ENCODE measurements around the gene STARD3NL. TPM values are rescaled to one million over a fixed set of nuclear protein-coding genes. Genes with fewer than 3 reads are reported as not detected.
"Not testable (repeated sequence)": the region's sequence is repeated elsewhere in the genome, so short reads cannot be mapped to it uniquely, and the experiment has no call there.

The STARD3NL gene
- total and polyA plus RNA-seq, 2 experiments from 2014 or later, result 65.1 to 84.8 TPM

DNA sequence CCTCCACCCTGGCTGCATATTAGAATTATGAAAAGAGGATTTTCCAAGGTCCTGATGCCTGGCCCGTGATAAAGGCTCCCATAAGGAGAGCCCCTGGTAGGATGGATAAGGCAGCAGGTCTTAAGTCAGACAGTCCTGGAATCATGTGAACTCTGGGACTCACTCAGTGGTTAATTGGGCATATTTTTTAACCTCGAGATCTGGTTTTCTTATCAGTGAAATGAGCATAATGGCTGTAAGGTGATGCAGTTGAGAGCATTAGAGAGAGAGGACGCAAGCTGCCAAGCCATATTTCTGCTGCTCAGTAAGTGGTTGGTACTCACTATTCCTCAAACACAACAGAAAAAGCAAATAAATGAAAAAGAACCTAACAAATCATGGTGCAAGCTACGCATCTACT, 57.6 kb downstream of the STARD3NL start:
- Histone ChIP-seq H3K4me1 (ENCODE audit: insufficient read depth) (no peaks in the 10 kb centered on the region), H3K79me2 (no peaks in the 10 kb centered on the region), H2AFZ (no peak overlapping the region), H3K4me2 (no peak overlapping the region), H3K27ac (no peak overlapping the region), H3K9me2 (replicated peaks; ENCODE audit: insufficient read depth) (no peaks in the 10 kb centered on the region), H3K27me3 (no peaks in the 10 kb centered on the region), H3K4me3 (no peak overlapping the region), H3K36me3 (replicated peaks; ENCODE audit: insufficient read depth, low read depth) (no peaks in the 10 kb centered on the region), H3K9me3 (ENCODE audit: low read depth) (no peaks in the 10 kb centered on the region), H4K20me1 (ENCODE audit: insufficient read depth, poor library complexity, severe bottlenecking) (no peaks in the 10 kb centered on the region)
- no peak for TF ChIP-seq EZH2phosphoT487 (IDR thresholded peaks at IDR 0.05; ENCODE audit: low read depth, severe bottlenecking, unreplicated experiment)
- no peak for DNase-seq (ENCODE audit: low spot score)
- 71% methylated on average over 4 of the region's 4 CpGs for WGBS (ENCODE audit: low lambda C conversion rate, missing lambda C conversion rate)

DNA sequence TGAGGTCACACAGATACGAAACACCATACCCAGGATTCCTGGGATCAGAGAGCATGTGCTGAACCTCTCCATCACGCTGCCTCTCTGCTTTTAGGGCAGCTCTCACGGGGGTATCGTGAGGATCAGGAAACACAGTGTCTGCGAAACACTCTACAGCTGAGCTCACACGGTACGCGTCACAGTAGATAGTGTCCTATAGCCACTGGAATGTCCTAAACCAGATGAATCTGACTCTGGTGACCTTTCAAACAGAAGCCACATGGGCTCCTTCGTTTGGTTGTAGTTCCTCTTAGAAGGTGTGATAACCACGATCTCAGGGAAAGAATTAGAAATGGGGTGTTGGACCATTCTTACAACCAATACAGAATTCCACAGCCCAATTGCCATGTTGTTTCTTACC, 61.1 kb downstream of the STARD3NL start:
- not testable (repeated sequence) for H3K4me1 ChIP-seq (ENCODE audit: insufficient read depth); H3K9me2 ChIP-seq (replicated peaks; ENCODE audit: insufficient read depth); H3K9me3 ChIP-seq (ENCODE audit: low read depth); DNase-seq (ENCODE audit: low spot score); H4K20me1 ChIP-seq (ENCODE audit: insufficient read depth, poor library complexity, severe bottlenecking); H3K4me3 ChIP-seq; H3K79me2 ChIP-seq; H3K36me3 ChIP-seq (replicated peaks; ENCODE audit: insufficient read depth, low read depth); H3K27me3 ChIP-seq; H3K27ac ChIP-seq; H3K4me2 ChIP-seq; H2AFZ ChIP-seq
- 92% methylated on average over 10 of the region's 10 CpGs for WGBS (ENCODE audit: low lambda C conversion rate, missing lambda C conversion rate)

DNA sequence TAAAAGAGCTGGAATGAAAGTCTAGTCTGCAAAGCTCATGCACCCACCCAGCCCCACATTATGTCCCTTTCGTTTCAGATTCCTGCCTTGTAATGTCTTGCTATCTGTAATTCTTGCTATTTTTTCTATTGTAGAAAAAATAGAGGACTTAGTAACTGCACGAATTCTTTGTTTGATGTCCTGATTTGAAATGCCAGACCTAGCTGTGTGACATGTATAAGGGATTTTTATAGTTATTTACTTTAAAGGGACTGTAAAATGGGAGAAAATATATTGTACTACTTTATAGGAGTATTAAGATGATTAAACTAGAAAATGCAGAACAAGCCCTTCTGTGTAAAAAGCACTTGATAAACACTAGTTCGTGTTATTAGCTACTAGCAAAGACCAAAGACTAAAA, 63.0 kb downstream of the STARD3NL start:
- Histone ChIP-seq H3K4me3 (no peak overlapping the region), H3K4me2 (no peak overlapping the region), H3K9me3 (ENCODE audit: low read depth) (no peaks in the 10 kb centered on the region), H3K27ac (no peak overlapping the region), H3K9me2 (replicated peaks; ENCODE audit: insufficient read depth) (no peaks in the 10 kb centered on the region), H3K79me2 (no peaks in the 10 kb centered on the region), H2AFZ (no peak overlapping the region), H3K4me1 (ENCODE audit: insufficient read depth) (no peaks in the 10 kb centered on the region), H3K27me3 (no peaks in the 10 kb centered on the region), H3K36me3 (replicated peaks; ENCODE audit: insufficient read depth, low read depth) (no peaks in the 10 kb centered on the region), H4K20me1 (ENCODE audit: insufficient read depth, poor library complexity, severe bottlenecking) (no peaks in the 10 kb centered on the region)
- 62% methylated on average over 3 of the region's 3 CpGs for WGBS (ENCODE audit: low lambda C conversion rate, missing lambda C conversion rate)
- TF ChIP-seq, protein P1, sequence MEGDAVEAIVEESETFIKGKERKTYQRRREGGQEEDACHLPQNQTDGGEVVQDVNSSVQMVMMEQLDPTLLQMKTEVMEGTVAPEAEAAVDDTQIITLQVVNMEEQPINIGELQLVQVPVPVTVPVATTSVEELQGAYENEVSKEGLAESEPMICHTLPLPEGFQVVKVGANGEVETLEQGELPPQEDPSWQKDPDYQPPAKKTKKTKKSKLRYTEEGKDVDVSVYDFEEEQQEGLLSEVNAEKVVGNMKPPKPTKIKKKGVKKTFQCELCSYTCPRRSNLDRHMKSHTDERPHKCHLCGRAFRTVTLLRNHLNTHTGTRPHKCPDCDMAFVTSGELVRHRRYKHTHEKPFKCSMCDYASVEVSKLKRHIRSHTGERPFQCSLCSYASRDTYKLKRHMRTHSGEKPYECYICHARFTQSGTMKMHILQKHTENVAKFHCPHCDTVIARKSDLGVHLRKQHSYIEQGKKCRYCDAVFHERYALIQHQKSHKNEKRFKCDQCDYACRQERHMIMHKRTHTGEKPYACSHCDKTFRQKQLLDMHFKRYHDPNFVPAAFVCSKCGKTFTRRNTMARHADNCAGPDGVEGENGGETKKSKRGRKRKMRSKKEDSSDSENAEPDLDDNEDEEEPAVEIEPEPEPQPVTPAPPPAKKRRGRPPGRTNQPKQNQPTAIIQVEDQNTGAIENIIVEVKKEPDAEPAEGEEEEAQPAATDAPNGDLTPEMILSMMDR (IDR thresholded peaks at IDR 0.05; ENCODE audit: poor library complexity), result no peak
- TF ChIP-seq EZH2phosphoT487 (IDR thresholded peaks at IDR 0.05; ENCODE audit: low read depth, severe bottlenecking, unreplicated experiment) (no peak), EZH2 (IDR thresholded peaks at IDR 0.05; ENCODE audit: borderline replicate concordance) (no peak)
- no peak for DNase-seq (ENCODE audit: low spot score)

DNA sequence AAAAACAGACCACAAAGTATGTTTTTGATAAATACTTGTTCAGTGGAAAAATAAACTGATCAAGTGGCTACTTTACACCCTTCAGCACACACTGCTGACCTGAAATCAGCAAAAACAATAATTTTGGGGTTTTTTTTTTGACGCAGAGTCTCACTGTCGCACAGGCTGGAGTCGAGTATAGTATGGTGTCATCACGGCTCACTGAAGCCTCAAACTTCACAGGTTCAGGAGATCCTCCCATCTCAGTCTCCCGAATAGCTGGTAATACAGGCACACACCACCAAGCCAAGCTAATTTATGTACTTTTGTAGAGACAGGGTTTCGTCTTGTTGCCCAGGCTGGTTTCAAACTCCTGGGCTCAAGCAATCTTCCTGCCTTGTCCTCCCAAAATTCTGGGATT, 64.8 kb downstream of the STARD3NL start:
- no peaks in the 10 kb centered on the region for H3K4me1 ChIP-seq (ENCODE audit: insufficient read depth)
- no peak for DNase-seq (ENCODE audit: low spot score)
- 90% methylated on average over 6 of the region's 6 CpGs for WGBS (ENCODE audit: low lambda C conversion rate, missing lambda C conversion rate)
- H2AFZ ChIP-seq, result no peak overlapping the region
- no peaks in the 10 kb centered on the region for H3K9me2 ChIP-seq (replicated peaks; ENCODE audit: insufficient read depth)
- no peaks in the 10 kb centered on the region for H3K9me3 ChIP-seq (ENCODE audit: low read depth)
- no peaks in the 10 kb centered on the region for H3K36me3 ChIP-seq (replicated peaks; ENCODE audit: insufficient read depth, low read depth)
- no peak overlapping the region for H3K4me3 ChIP-seq
- no peak for TF ChIP-seq EZH2phosphoT487 (IDR thresholded peaks at IDR 0.05; ENCODE audit: low read depth, severe bottlenecking, unreplicated experiment)
- TF ChIP-seq, protein P1 (IDR thresholded peaks at IDR 0.05; ENCODE audit: poor library complexity), result no peak
- TF ChIP-seq EZH2 (IDR thresholded peaks at IDR 0.05; ENCODE audit: borderline replicate concordance), result no peak
- H3K27ac ChIP-seq, result no peak overlapping the region
- no peaks in the 10 kb centered on the region for H3K27me3 ChIP-seq
- H3K4me2 ChIP-seq, result no peak overlapping the region
- no peaks in the 10 kb centered on the region for H3K79me2 ChIP-seq
- no peaks in the 10 kb centered on the region for H4K20me1 ChIP-seq (ENCODE audit: insufficient read depth, poor library complexity, severe bottlenecking)

DNA sequence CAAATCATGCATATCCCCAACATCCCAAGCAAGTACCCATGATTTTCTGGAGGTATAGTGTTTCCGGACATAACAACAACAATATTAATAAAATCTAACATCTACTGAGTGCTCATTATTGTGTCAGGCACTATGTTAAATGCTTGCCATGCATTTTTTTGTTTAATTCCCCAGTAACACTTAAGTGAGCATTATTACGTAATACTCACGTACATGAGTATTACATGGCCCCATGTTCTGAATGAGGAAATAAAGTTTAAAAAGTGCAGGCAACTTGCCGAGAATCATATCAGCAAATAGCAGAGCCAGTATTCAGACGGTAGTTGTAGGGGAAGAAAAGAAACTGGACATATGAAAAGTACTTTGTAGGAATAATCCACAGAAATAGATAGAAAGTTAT, 65.3 kb downstream of the STARD3NL start:
- not testable (repeated sequence) for H2AFZ ChIP-seq; H3K4me1 ChIP-seq (ENCODE audit: insufficient read depth); H3K4me3 ChIP-seq; H3K9me3 ChIP-seq (ENCODE audit: low read depth); H3K4me2 ChIP-seq; H3K27me3 ChIP-seq; H3K9me2 ChIP-seq (replicated peaks; ENCODE audit: insufficient read depth); H3K79me2 ChIP-seq; H3K36me3 ChIP-seq (replicated peaks; ENCODE audit: insufficient read depth, low read depth); H4K20me1 ChIP-seq (ENCODE audit: insufficient read depth, poor library complexity, severe bottlenecking); DNase-seq (ENCODE audit: low spot score); H3K27ac ChIP-seq
- WGBS (ENCODE audit: low lambda C conversion rate, missing lambda C conversion rate), result 87% methylated on average over 5 of the region's 5 CpGs

All from hepatocyte (in vitro differentiated cells).